ENCODE measurements around the gene MASP2. TPM values are rescaled to one million over a fixed set of nuclear protein-coding genes. Genes with fewer than 3 reads are reported as not detected.

MASP2 gene
- total RNA-seq, 1 experiment from 2014 or later, result 0.25 TPM

DNA sequence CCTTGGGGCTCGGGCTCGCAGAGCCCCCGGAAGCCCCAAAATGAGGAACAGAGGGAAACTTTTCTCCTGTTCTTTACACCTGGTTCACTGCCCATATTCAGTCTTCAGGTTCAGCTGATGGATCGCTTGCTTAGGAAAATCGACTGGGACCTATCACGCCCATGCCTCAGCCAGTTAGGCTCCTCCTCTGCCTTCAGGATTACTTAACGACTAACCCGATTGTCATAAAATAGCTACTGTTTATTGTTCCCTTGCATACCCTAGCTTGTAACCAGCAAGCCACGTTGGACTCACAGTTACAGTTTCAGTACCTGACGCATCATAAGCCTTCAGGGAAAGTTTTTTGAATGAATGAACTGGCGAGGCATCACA lies 33.9 kb downstream of the MASP2 start (continued):
- TF ChIP-seq, protein P1, sequence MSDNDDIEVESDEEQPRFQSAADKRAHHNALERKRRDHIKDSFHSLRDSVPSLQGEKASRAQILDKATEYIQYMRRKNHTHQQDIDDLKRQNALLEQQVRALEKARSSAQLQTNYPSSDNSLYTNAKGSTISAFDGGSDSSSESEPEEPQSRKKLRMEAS (IDR thresholded peaks at IDR 0.05), result no peak
- TF ChIP-seq CBX3 (IDR thresholded peaks at IDR 0.05; ENCODE audit: low read depth) (no peak), ELF1 (IDR thresholded peaks at IDR 0.05; ENCODE audit: borderline replicate concordance, low read depth) (no peak), EZH2 (IDR thresholded peaks at IDR 0.05) (no peak), YY1 (IDR thresholded peaks at IDR 0.05; ENCODE audit: extremely low read depth, insufficient replicate concordance, low read depth, low read length) (no peak), EZH2phosphoT487 (IDR thresholded peaks at IDR 0.05; ENCODE audit: borderline replicate concordance) (no peak), POLR2A (IDR thresholded peaks at IDR 0.05; ENCODE audit: borderline replicate concordance, extremely low read depth, insufficient read depth, insufficient read length) (no peak), JUND (IDR thresholded peaks at IDR 0.05) (no peak), RAD21 (IDR thresholded peaks at IDR 0.05; ENCODE audit: low read depth) (no peak), EGR1 (IDR thresholded peaks at IDR 0.05; ENCODE audit: low read depth) (no peak)
- TF ChIP-seq, protein P2, sequence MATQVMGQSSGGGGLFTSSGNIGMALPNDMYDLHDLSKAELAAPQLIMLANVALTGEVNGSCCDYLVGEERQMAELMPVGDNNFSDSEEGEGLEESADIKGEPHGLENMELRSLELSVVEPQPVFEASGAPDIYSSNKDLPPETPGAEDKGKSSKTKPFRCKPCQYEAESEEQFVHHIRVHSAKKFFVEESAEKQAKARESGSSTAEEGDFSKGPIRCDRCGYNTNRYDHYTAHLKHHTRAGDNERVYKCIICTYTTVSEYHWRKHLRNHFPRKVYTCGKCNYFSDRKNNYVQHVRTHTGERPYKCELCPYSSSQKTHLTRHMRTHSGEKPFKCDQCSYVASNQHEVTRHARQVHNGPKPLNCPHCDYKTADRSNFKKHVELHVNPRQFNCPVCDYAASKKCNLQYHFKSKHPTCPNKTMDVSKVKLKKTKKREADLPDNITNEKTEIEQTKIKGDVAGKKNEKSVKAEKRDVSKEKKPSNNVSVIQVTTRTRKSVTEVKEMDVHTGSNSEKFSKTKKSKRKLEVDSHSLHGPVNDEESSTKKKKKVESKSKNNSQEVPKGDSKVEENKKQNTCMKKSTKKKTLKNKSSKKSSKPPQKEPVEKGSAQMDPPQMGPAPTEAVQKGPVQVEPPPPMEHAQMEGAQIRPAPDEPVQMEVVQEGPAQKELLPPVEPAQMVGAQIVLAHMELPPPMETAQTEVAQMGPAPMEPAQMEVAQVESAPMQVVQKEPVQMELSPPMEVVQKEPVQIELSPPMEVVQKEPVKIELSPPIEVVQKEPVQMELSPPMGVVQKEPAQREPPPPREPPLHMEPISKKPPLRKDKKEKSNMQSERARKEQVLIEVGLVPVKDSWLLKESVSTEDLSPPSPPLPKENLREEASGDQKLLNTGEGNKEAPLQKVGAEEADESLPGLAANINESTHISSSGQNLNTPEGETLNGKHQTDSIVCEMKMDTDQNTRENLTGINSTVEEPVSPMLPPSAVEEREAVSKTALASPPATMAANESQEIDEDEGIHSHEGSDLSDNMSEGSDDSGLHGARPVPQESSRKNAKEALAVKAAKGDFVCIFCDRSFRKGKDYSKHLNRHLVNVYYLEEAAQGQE (IDR thresholded peaks at IDR 0.05; ENCODE audit: low read depth), result no peak
